WERI-Rb-1 (cell line): ENCODE measurements around the gene CASP12.

Experiments used
- DNase-seq: peaks from one replicate; pipeline ENCODE4 v3.0.0-alpha.2; 2020
- H3K27ac ChIP-seq: fragments of 250-450 bp; sonication (Bioruptor Pico); 2 replicates; pipeline ENCODE4 v1.5.1; 2020; ENCODE audit warnings: mild to moderate bottlenecking, moderate library complexity
- H3K27me3 ChIP-seq: fragments of 250-450 bp; sonication (Bioruptor Pico); 2 replicates; pipeline ENCODE4 v1.5.1; 2021; ENCODE audit warnings: mild to moderate bottlenecking, low read depth, moderate library complexity; ENCODE audit not compliant: insufficient read depth, severe bottlenecking
- H3K36me3 ChIP-seq: fragments of 250-450 bp; sonication (Bioruptor Pico); 2 replicates; pipeline ENCODE4 v1.5.1; 2020; ENCODE audit warnings: mild to moderate bottlenecking, moderate library complexity
- H3K4me3 ChIP-seq: 2 replicates; pipeline ENCODE4 v1.5.1; 2011; ENCODE audit warnings: low read depth, mild to moderate bottlenecking, control low read depth, low read length
- H3K9me3 ChIP-seq: fragments of 250-450 bp; sonication (Bioruptor Pico); 2 replicates; pipeline ENCODE4 v1.5.1; 2021; ENCODE audit warnings: mild to moderate bottlenecking, moderate library complexity; ENCODE audit not compliant: severe bottlenecking
- TF ChIP-seq, protein P1 (sequence below): IDR thresholded peaks from 2 replicates; pipeline ENCODE4 v1.5.1; 2011; ENCODE audit warnings: low read depth, mild to moderate bottlenecking, control low read depth, inconsistent platforms, low read length

CASP12 gene

DNA sequence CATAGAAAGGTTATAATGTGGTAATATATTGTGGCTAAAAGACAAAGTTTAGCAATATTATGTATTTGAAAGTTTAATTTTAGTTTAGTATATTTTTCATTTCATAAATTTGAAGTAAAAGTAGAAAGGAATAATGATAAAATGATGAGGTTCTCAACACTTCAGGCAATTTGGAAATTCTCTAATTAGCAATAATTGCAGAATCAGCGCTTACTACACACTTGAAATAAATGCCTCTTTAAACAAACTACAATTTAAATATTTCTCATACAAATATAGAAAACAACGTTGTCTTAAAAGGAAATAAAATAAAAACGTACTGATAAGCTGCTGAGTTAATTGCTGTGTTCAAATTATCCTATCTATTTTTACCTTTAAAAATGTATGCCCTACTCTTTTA, 25.9 kb downstream of the CASP12 start:
- Histone ChIP-seq H3K4me3 (no peak overlapping the region), H3K27ac (no peak overlapping the region), H3K36me3 (no peaks in the 10 kb centered on the region), H3K9me3 (no peaks in the 10 kb centered on the region), H3K27me3 (no peaks in the 10 kb centered on the region)
- no peak for DNase-seq
- TF ChIP-seq, protein P1, sequence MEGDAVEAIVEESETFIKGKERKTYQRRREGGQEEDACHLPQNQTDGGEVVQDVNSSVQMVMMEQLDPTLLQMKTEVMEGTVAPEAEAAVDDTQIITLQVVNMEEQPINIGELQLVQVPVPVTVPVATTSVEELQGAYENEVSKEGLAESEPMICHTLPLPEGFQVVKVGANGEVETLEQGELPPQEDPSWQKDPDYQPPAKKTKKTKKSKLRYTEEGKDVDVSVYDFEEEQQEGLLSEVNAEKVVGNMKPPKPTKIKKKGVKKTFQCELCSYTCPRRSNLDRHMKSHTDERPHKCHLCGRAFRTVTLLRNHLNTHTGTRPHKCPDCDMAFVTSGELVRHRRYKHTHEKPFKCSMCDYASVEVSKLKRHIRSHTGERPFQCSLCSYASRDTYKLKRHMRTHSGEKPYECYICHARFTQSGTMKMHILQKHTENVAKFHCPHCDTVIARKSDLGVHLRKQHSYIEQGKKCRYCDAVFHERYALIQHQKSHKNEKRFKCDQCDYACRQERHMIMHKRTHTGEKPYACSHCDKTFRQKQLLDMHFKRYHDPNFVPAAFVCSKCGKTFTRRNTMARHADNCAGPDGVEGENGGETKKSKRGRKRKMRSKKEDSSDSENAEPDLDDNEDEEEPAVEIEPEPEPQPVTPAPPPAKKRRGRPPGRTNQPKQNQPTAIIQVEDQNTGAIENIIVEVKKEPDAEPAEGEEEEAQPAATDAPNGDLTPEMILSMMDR, result no peak

- no peak overlapping the region for H3K27ac ChIP-seq
- no peak for DNase-seq
- H3K4me3 ChIP-seq, result no peak overlapping the region
- H3K27me3 ChIP-seq, result no peaks in the 10 kb centered on the region
- no peaks in the 10 kb centered on the region for H3K9me3 ChIP-seq
- TF ChIP-seq, protein P1, result no peak
- no peaks in the 10 kb centered on the region for H3K36me3 ChIP-seq
Measured at GRCh38 chr11:104870910-104871309, 27.4 kb downstream of the CASP12 start.

- H3K27me3 ChIP-seq, result no peaks in the 10 kb centered on the region
- H3K36me3 ChIP-seq, result no peaks in the 10 kb centered on the region
- DNase-seq, result no peak
- no peak overlapping the region for H3K4me3 ChIP-seq
- TF ChIP-seq, protein P1, result no peak
- H3K9me3 ChIP-seq, result no peaks in the 10 kb centered on the region
- no peak overlapping the region for H3K27ac ChIP-seq
Measured at GRCh38 chr11:104866815-104867214, 31.4 kb downstream of the CASP12 start.

- TF ChIP-seq, protein P1, result no peak
- no peaks in the 10 kb centered on the region for H3K27me3 ChIP-seq
- H3K36me3 ChIP-seq, result no peaks in the 10 kb centered on the region
- H3K4me3 ChIP-seq, result no peak overlapping the region
- H3K27ac ChIP-seq, result no peak overlapping the region
- H3K9me3 ChIP-seq, result no peaks in the 10 kb centered on the region
- no peak for DNase-seq
Measured at GRCh38 chr11:104858882-104859775, 39.1 kb downstream of the CASP12 start.

- no peak overlapping the region for H3K4me3 ChIP-seq
- no peak for DNase-seq
- H3K9me3 ChIP-seq, result no peaks in the 10 kb centered on the region
- no peak overlapping the region for H3K27ac ChIP-seq
- H3K36me3 ChIP-seq, result no peaks in the 10 kb centered on the region
- no peaks in the 10 kb centered on the region for H3K27me3 ChIP-seq
- TF ChIP-seq, protein P1, result no peak
Measured at GRCh38 chr11:104856607-104857006, 41.7 kb downstream of the CASP12 start.
